ENCODE results near the gene ME1.

DNA sequence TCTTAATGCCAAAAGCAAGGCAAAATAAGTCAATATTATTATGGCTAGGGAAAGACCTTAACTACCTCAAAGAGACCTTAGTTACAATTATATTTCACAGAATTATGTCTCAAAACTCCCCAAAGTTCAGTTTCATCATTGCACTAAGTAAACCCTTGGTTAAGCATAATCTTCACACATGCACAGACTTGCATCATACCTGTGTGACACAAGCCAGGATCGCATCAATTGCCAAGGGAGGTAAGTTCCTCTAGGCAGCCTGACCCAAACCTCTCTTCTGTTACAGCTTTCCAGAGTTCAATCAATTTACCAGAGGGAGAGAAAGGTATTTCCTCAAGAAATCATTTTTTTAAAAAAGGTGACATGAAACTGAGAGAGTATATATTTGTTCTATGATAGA is 49.6 kb upstream of the ME1 start:
- TF ChIP-seq, protein P1, sequence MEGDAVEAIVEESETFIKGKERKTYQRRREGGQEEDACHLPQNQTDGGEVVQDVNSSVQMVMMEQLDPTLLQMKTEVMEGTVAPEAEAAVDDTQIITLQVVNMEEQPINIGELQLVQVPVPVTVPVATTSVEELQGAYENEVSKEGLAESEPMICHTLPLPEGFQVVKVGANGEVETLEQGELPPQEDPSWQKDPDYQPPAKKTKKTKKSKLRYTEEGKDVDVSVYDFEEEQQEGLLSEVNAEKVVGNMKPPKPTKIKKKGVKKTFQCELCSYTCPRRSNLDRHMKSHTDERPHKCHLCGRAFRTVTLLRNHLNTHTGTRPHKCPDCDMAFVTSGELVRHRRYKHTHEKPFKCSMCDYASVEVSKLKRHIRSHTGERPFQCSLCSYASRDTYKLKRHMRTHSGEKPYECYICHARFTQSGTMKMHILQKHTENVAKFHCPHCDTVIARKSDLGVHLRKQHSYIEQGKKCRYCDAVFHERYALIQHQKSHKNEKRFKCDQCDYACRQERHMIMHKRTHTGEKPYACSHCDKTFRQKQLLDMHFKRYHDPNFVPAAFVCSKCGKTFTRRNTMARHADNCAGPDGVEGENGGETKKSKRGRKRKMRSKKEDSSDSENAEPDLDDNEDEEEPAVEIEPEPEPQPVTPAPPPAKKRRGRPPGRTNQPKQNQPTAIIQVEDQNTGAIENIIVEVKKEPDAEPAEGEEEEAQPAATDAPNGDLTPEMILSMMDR (IDR thresholded peaks at IDR 0.05), result no peak
- TF ChIP-seq POLR2AphosphoS5 (IDR thresholded peaks at IDR 0.05; ENCODE audit: insufficient read depth in 1 of 2, low read depth in 1 of 2), result no peak

All from vagina (tissue), 2 donors.